Prostate gland (tissue), 2 donors: ENCODE measurements around the gene DENND5A.

ENCODE experiments used
- POLR2A ChIP-seq: fragments of 450-650 bp; IDR thresholded peaks from one replicate; pipeline ENCODE4 v1.6.1; 2016; ENCODE audit warnings: antibody characterized with exemption, mild to moderate bottlenecking
- TF ChIP-seq, protein P1 (sequence below), 4 experiments: fragments of 200-600 bp in 2 of 4; fragments of 450-650 bp in 2 of 4; sonication (generic) in 2 of 4; IDR thresholded peaks; 1 replicate in 3 of 4; 2 replicates in 1 of 4; pipeline ENCODE4 v1.5.1; 2016 to 2019; ENCODE audit warnings: antibody characterized with exemption in 4 of 4, mild to moderate bottlenecking in 2 of 4, moderate library complexity in 2 of 4

- no peak for TF ChIP-seq POLR2A
- TF ChIP-seq, protein P1, sequence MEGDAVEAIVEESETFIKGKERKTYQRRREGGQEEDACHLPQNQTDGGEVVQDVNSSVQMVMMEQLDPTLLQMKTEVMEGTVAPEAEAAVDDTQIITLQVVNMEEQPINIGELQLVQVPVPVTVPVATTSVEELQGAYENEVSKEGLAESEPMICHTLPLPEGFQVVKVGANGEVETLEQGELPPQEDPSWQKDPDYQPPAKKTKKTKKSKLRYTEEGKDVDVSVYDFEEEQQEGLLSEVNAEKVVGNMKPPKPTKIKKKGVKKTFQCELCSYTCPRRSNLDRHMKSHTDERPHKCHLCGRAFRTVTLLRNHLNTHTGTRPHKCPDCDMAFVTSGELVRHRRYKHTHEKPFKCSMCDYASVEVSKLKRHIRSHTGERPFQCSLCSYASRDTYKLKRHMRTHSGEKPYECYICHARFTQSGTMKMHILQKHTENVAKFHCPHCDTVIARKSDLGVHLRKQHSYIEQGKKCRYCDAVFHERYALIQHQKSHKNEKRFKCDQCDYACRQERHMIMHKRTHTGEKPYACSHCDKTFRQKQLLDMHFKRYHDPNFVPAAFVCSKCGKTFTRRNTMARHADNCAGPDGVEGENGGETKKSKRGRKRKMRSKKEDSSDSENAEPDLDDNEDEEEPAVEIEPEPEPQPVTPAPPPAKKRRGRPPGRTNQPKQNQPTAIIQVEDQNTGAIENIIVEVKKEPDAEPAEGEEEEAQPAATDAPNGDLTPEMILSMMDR (IDR thresholded peaks at IDR 0.05) = no peak
Measured at GRCh38 chr11:9208726-9209501, 56.2 kb downstream of the DENND5A start.
